Measurements from ENCODE around the gene GAS7.

GAS7 gene

DNA sequence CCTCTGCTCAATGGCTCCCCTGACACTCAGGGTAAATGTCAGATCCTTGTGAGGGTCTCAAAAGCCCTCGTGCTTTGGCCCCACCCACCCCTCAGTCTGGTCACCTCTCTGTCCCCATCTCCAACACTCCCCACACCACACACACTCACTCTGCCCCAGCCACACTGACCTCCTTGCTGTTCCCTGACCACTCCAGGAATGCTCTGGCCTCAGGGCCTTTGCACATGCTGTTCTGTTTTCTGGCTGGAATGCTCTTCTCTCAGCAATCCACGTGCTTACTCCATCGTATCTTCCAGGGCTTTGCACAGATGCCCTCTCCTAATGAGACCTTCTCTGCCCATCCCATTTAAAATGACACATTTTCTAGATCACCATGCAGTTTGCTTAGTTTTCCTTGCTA is 28.2 kb downstream of the GAS7 start:
- H3K4me3 ChIP-seq (ENCODE audit: low read depth, low read length) = no peak overlapping the region
- TF ChIP-seq, protein P1, sequence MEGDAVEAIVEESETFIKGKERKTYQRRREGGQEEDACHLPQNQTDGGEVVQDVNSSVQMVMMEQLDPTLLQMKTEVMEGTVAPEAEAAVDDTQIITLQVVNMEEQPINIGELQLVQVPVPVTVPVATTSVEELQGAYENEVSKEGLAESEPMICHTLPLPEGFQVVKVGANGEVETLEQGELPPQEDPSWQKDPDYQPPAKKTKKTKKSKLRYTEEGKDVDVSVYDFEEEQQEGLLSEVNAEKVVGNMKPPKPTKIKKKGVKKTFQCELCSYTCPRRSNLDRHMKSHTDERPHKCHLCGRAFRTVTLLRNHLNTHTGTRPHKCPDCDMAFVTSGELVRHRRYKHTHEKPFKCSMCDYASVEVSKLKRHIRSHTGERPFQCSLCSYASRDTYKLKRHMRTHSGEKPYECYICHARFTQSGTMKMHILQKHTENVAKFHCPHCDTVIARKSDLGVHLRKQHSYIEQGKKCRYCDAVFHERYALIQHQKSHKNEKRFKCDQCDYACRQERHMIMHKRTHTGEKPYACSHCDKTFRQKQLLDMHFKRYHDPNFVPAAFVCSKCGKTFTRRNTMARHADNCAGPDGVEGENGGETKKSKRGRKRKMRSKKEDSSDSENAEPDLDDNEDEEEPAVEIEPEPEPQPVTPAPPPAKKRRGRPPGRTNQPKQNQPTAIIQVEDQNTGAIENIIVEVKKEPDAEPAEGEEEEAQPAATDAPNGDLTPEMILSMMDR (IDR thresholded peaks at IDR 0.05; ENCODE audit: low read depth, low read length) = no peak

DNA sequence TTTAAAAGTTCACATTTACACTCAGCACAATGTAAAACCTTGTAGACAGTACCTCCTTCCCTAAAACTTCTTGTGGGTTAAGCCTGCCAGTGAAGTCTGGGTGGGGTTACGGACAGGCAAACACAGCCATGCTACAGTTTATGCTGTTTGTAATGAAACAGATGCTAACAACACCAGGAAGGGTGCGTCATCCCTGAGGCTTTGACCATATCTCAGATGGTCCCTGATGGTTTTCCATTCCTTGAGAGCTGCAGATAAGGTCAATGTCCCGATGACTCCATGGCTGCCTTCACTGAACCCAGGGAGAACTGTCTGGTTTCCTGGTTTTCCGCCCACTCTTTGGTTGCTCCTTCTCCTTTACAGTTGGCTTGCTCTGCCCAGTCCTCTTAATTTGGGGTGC is 29.1 kb downstream of the GAS7 start:
- no peak overlapping the region for H3K4me3 ChIP-seq (ENCODE audit: low read depth, low read length)
- TF ChIP-seq, protein P1 (IDR thresholded peaks at IDR 0.05; ENCODE audit: low read depth, low read length) = no peak

DNA sequence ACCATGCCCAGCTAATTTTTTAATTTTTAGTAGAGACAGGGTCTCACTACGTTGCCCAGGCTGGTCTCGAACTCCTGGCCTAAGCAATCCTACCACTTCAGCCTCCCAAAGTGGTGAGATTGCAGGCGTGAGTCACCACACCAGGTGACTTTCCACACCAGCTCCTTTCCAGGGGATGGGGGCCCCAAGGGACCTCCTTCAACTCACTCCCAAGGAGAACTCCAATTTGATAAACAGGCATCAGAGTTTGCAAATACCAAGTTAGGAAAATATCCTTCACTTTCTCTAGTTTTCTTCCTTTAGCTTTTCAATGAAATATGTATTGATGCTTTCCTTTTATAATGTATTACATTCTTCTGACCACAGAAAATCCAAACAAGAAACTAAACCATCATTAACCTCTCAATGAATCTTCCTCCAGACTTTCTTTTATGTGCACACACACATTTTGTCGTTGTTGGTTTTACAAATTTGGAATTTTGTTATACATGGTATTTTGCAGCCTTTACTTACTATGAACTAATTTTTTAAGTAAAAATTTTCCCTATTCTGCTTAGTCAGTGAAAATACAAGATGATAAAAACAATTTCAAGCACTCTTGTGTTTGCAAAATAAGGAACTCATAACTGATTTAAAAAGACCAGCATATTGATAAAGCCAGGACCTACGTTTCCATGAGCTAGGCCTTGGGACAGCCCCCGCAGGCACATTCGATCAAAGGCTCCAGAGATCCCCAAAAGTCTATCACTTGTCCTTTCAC is 32.0 kb downstream of the GAS7 start:
- H3K4me3 ChIP-seq (ENCODE audit: low read depth, low read length) = no peak overlapping the region
- TF ChIP-seq, protein P1 (IDR thresholded peaks at IDR 0.05; ENCODE audit: low read depth, low read length) = no peak

DNA sequence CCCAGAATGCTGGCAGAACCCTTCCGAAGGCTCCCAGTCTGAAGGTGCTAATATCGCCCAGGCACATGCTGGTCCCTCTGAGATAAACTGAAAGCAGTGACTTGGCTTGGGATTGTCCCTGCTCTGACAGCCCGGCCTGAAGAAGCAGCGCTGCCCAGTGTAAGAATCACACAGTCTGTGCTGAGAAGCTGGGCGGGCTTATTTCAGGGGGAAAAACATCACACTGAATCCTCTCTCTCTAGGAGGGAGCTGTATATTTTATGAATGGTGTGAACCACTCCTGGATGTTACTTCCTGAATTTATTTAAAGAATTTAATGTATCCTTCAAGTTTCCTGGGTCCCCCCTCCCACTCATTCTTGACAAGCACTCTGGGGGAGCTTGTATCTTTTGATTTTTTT is 36.3 kb downstream of the GAS7 start:
- TF ChIP-seq, protein P1 (IDR thresholded peaks at IDR 0.05; ENCODE audit: low read depth, low read length) = no peak
- no peak overlapping the region for H3K4me3 ChIP-seq (ENCODE audit: low read depth, low read length)

DNA sequence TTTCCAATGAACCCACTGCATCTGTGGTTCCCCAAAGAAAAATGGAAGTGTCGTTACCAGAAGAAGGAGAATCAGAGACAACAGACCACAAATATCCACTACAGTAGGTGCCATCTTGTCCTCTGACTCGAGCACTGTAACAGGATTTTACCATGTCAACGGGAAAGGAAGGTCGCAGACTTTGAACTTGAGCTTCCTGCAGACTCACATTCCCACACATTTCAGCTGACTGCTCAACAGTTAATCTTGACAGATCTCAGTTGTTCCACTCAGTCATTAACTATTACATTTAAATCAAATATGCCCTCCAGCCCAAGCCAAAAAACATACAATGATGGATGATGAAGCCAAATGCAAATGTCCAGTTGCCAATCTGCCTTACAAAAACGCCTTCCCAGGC is 37.0 kb downstream of the GAS7 start:
- TF ChIP-seq, protein P1 (IDR thresholded peaks at IDR 0.05; ENCODE audit: low read depth, low read length) = no peak
- no peak overlapping the region for H3K4me3 ChIP-seq (ENCODE audit: low read depth, low read length)

DNA sequence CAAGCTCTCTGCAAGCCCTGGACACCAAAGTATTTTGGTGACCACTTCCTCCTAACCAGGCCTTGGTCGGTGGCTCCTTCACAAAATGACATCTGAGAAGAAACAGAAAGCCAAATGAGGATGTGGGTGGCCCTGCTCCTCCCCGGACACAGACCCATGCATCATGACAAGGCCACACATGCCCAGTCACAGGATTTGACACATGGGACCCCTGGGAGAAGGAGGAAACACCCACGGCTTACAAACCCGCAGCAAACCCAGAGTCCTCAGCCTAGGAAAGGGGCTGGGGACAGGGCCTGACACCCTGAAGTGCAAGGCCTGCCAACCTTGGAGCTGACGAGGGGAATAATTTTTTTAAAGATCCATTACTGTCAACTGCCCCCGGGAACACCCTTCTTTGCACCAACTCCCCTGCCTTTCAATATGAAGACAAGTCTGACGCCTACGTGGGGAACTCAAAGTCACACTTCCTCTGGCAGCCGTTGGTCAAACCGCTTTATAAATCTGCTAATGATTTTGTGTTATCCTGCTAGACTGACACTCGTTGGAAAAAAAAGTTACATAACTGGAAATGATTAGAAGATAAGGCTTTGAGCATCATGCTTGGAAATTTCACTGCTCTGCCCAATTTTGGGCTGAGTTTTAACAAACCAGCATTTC is 41.3 kb downstream of the GAS7 start:
- no peak overlapping the region for H3K4me3 ChIP-seq (ENCODE audit: low read depth, low read length)
- TF ChIP-seq, protein P1 (IDR thresholded peaks at IDR 0.05; ENCODE audit: low read depth, low read length) = no peak

DNA sequence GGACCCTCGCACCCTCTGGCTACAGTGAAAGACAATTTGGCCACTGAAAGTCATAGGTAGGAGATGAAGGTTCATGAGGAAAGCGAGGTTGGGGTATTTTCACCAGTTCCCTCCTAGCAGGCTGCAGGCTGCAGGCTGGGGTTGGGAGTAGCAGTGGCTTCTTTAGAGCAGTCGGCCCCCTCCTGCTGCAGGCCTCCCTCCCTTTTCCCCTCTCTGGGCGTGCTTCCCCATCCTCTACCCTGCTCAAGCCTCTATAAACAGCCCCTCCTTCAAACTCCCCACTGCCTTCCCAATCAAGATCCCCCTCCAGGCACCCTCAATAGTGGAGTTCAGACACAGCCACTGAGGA is 41.8 kb downstream of the GAS7 start:
- TF ChIP-seq, protein P1 (IDR thresholded peaks at IDR 0.05; ENCODE audit: low read depth, low read length) = no peak
- H3K4me3 ChIP-seq (ENCODE audit: low read depth, low read length) = no peak overlapping the region
